T47D (cell line): ENCODE measurements around the gene CLEC17A.
A peak's percentile ranks its signal among the peaks of the same experiment; 100 is the strongest.
"Not testable (repeated sequence)": the region's sequence is repeated elsewhere in the genome, so short reads cannot be mapped to it uniquely, and the experiment has no call there.

Experiments used
- DNase-seq, 2 experiments: peaks; one replicate each; pipeline versions ENCODE4 v3.0.0 to v3.0.0-alpha.2; 2011 to 2012; ENCODE audit warnings: low read depth in 1 of 2, low spot score in 1 of 2
- JUND ChIP-seq: IDR thresholded peaks from 2 replicates; pipeline ENCODE4 v1.6.1; 2012; ENCODE audit warnings: low read depth
- in situ Hi-C: cut with HindIII; loops from 2 replicates; pipeline ENCODE4 v1.10.0; 2016; ENCODE audit warnings: low sequenced_read_pairs, low pct_unique_long_range_greater_than_20kb

CLEC17A gene

DNA sequence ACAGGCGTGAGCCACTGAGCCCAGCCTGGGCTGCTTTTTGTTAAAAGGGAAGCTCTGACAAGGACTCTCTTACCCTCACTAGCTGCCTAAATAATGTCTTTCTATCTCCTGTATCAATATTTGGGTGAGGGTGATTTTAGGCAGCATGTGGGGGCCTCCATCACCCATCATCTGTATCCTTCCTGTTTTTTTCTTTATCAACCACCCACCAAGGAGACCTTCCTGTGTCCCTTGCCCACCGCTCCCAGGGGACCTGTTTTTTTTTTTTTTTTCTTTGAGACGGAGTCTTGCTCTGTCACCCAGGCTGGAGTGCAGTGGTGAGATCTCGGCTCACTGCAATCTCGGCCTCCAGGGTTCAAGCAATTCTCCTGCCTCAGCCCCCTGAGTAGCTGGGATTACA is 5.6 kb upstream of the CLEC17A start:
- no peak for TF ChIP-seq JUND
- in situ Hi-C loops = no loop called here
- DNase-seq = no peak

DNA sequence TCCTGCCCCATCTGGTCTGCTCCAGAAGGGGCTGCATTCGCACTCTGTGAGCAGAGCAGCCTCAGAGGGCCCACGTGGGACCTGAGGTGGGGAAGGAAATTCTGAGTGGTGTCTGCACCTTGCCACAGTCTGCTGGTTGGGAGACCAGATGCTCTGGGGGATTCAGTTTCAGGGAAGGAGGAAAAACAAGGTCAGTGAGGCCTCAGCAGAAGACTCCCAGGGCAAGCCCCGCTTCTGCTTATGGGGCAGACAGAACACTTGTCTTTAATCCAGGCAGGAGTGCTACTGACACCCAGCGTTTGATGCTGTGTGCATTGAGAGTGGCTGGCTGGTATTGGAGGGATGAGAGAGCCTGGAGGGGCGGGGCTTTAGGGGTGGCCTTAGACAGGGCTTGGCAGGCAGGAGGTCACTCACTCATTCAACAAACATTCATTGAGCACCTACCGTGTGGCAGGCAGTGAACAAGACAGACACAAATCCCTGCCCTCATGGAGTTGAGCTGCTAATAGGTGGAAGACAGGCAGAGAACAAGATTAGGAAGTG is 4.9 kb upstream of the CLEC17A start:
- no peak for TF ChIP-seq JUND
- in situ Hi-C loops = no loop called here
- DNase-seq = peak in 1 of 2 experiments; percentile 58

DNA sequence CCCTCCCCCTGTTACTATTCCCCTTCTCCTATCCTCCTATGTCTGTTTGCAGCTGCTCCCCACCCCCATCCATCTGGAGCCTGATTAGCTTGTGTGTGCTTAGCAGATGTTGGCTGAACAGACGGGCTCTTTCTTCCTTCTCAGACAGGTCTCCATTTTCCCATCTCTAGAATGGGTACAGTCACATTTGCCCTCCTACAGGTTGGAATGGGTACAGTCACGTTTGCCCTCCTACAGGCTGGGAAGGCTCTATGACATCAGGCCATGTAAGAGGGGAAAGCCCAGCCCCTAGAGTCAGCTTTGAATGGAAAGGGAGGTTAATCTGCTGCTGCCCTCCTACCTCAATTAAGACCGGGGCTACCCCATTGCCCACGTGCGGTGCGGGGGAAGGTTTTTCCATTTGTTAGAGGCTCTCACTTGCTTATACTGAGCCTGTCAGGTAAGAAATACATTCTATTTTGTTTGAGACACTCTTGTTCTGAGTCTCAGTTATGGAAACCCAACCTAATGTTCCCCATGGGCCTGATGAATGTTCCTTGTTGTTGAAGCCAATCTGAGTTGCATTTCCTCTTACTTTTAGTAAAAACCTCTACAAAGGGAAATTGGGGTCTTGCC is 2.2 kb upstream of the CLEC17A start:
- DNase-seq = no peak
- no peak for TF ChIP-seq JUND
- in situ Hi-C loops = no loop called here

- in situ Hi-C loops, DNase-seq: not testable (repeated sequence)
Observed at GRCh38 chr19:14584372-14584771, 1.5 kb downstream of the CLEC17A start.

- in situ Hi-C loops, DNase-seq: not testable (repeated sequence)
Observed at GRCh38 chr19:14585187-14585586, 2.3 kb downstream of the CLEC17A start.

GRCh38 chr19:14589433-14589832 is 6.5 kb downstream of the CLEC17A start:
- DNase-seq, in situ Hi-C loops: not testable (repeated sequence)

GRCh38 chr19:14595558-14595957 is 12.7 kb downstream of the CLEC17A start:
- TF ChIP-seq JUND = no peak

DNA sequence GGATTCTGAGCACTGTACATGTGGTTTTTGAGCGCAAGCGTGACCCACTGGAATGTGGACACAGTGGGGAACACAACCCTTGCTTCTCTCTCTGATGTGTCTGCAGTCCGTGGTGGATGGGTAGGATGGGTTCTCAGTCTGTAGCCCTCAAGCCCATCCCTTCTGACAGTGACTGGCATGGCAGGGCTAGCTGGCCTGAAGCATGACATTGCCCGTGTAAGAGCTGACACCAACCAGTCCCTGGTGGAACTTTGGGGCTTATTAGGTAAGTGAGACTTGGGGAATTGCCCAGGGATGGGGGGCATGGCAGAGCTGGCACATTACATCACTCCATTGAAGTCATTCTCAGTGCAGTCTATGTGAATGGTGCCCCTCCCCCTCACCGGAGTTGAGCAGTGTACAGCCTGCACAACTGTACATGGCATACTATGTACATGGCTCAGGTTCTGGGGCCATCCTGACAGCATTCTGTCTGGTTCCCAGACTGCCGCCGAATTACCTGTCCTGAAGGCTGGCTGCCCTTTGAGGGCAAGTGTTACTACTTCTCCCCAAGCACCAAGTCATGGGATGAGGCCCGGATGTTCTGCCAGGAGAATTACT is 16.8 kb downstream of the CLEC17A start:
- DNase-seq = no peak
- in situ Hi-C loops = no loop called here
- no peak for TF ChIP-seq JUND

More at GRCh38 chr19:14595558-14595957, 12.7 kb downstream of the CLEC17A start:
- in situ Hi-C loops = no loop called here
- DNase-seq = no peak

- DNase-seq = no peak
- no peak for TF ChIP-seq JUND
- in situ Hi-C loops = no loop called here
Observed at GRCh38 chr19:14603990-14604387, 21.1 kb downstream of the CLEC17A start.

- in situ Hi-C loops = no loop called here
Observed at GRCh38 chr19:14606627-14607026, 23.7 kb downstream of the CLEC17A start.

DNA sequence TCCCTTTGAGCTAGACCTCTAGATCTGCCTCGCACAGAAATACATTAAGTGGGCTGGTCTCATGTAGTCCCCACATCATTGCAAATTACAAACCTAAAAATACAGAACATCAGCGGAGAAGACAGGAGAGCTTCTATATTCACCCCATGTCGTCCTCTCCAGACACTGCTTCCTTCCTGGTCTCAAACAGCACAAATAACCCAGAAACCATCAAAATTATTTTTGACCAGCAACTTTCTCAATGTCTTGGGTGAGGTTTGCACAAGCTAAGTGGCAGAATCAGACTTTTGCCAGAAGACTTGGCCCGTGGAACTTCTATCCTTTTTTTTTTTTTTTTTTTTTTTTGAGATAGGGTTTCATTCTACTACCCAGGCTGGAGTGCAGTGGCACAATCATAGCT is 28.2 kb downstream of the CLEC17A start:
- DNase-seq = no peak
- no peak for TF ChIP-seq JUND
- in situ Hi-C loops = no loop called here

More at GRCh38 chr19:14606627-14607026, 23.7 kb downstream of the CLEC17A start:
- DNase-seq = no peak
- no peak for TF ChIP-seq JUND

GRCh38 chr19:14612242-14612641 is 29.4 kb downstream of the CLEC17A start:
- in situ Hi-C loops, DNase-seq: not testable (repeated sequence)

GRCh38 chr19:14612657-14613056 is 29.8 kb downstream of the CLEC17A start:
- no peak for DNase-seq
- in situ Hi-C loops = no loop called here

DNA sequence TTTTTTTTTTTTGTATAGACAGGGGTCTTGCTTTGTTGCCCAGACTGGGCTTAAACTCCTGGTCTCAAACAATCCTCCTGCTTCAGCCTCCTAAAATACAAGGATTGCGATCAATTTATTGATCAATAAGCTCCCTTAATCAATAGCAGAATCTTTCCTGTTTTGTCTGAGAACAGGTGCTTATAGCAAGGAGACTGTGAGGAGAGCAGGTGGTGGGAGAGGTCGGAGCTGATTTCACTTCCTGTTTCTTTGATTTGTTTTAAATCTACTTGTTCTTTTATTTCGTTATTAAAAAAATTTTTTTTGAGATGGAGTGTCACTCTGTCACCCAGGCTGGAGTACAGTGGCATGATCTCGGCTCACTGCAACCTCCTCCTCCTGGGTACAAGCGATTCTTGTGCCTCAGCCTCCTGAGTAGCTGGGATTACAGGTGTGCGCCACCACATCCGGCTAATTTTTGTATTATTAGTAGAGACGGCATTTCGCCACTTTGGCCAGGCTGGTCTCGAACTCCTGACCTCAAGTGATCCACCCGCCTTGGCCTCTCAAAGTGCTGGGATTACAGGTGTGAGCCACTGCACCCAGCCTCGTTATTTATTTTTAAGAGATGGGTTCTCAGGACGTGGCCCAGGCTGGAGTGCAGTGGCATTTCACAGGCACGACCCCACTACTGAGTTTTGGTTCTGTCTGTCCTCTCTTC is 30.7 kb downstream of the CLEC17A start:
- in situ Hi-C loops, DNase-seq: not testable (repeated sequence)

More at GRCh38 chr19:14612657-14613056, 29.8 kb downstream of the CLEC17A start:
- no peak for TF ChIP-seq JUND
